Activated CD4-positive, alpha-beta memory T cell treated with anti-CD3 and anti-CD28 coated beads for 36 hours (primary cell): ENCODE results near the gene WNT3. TPM values are rescaled to one million over a fixed set of nuclear protein-coding genes. Genes with fewer than 3 reads are reported as not detected.

Experiments
- CTCF ChIA-PET: fragments of 350-600 bp; sonication (Branson Sonifier 250); formaldehyde crosslinking; loops from one replicate; lab custom pipeline; 2021; ENCODE audit warnings: antibody characterized with exemption, inconsistent platforms; lab: Charles Lee
- POLR2A ChIA-PET: fragments of 350-600 bp; sonication (Branson Sonifier 250); formaldehyde crosslinking; loops from one replicate; lab custom pipeline; 2021; ENCODE audit warnings: antibody characterized with exemption; lab: Charles Lee
- DNase-seq: peaks from one replicate; pipeline ENCODE4 v3.0.0-alpha.2; 2020
- H3K27ac Mint-ChIP-seq: one replicate; pipeline ENCODE4 v1.8.0; 2021; ENCODE audit warnings: mixed read lengths
- H3K27me3 Mint-ChIP-seq: one replicate; pipeline ENCODE4 v1.8.0; 2021; ENCODE audit warnings: mixed read lengths
- H3K36me3 Mint-ChIP-seq: one replicate; pipeline ENCODE4 v1.8.0; 2021; ENCODE audit warnings: mixed read lengths
- H3K4me1 Mint-ChIP-seq: one replicate; pipeline ENCODE4 v1.8.0; 2021; ENCODE audit warnings: low read depth, mixed read lengths
- H3K4me3 Mint-ChIP-seq: one replicate; pipeline ENCODE4 v1.8.0; 2021; ENCODE audit warnings: mild to moderate bottlenecking, mixed read lengths
- H3K9me3 Mint-ChIP-seq: one replicate; pipeline ENCODE4 v1.8.0; 2021; ENCODE audit warnings: mixed read lengths
- intact Hi-C: fragments of 100-400 bp; cut with micrococcal nuclease; formaldehyde crosslinking; loops from one replicate; pipeline ENCODE4 v1.15.1; 2023
- total RNA-seq, 2 experiments: library from RNA; stranded (reverse); gene quantifications; one replicate each; pipeline ENCODE4 v1.2.3, GENCODE V29; 2021

Gene WNT3
- total RNA-seq, 2 experiments from 2014 or later: 0.12 to 0.19 TPM

GRCh38 chr17:46819906-46820351 lies 1.4 kb upstream of the WNT3 start:
- intact Hi-C loops: loop anchor here (5.0 kb wide), 1 partner anchor 48 kb away; no protein-coding TSS in a partner anchor
- H3K4me3 Mint-ChIP-seq: no peak overlapping the region
- H3K4me1 Mint-ChIP-seq: peaks cover 15% of the 10 kb centered on the region
- H3K27ac Mint-ChIP-seq: no peak overlapping the region
- ChIA-PET POLR2A (no interaction called here), CTCF (interaction anchor here (2.7 kb wide), 1 partner anchor 13 kb away, joined by 9 read pairs; no protein-coding TSS in a partner anchor)
- H3K27me3 Mint-ChIP-seq: peaks cover 61% of the 10 kb centered on the region
- H3K36me3 Mint-ChIP-seq: no peaks in the 10 kb centered on the region
- no peaks in the 10 kb centered on the region for H3K9me3 Mint-ChIP-seq
- DNase-seq: no peak

- no peaks in the 10 kb centered on the region for H3K9me3 Mint-ChIP-seq
- peak; percentile 35 for DNase-seq
- ChIA-PET POLR2A (no interaction called here), CTCF (interaction anchor here (2.7 kb wide), 1 partner anchor 14 kb away, joined by 9 read pairs; no protein-coding TSS in a partner anchor)
- no peaks in the 10 kb centered on the region for H3K36me3 Mint-ChIP-seq
- peak overlapping the region; percentile 44 for H3K4me3 Mint-ChIP-seq
- no peak overlapping the region for H3K27ac Mint-ChIP-seq
- H3K27me3 Mint-ChIP-seq: peaks cover 65% of the 10 kb centered on the region
- intact Hi-C loops: loop anchor here (5.0 kb wide), 1 partner anchor 47 kb away; no protein-coding TSS in a partner anchor
- peaks cover 15% of the 10 kb centered on the region for H3K4me1 Mint-ChIP-seq
Measured at GRCh38 chr17:46818929-46819859, 702 bp upstream of the WNT3 start.

DNA sequence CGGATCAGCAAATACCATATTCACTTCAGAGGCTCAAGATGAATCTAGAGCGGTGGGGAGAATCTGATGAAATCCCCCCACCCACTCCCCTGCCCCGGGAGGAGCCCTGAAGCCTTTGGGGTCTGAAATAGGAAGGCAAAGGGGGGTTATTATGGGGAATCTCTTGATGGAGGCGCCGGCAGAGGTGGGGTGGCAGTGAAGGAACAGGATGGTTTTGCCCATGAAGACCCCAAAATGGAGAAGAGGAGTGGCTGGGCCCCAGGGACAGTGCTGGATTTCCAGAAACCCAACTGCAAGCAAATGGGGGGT lies 637 bp downstream of the WNT3 start:
- peaks cover 15% of the 10 kb centered on the region for H3K4me1 Mint-ChIP-seq
- H3K4me3 Mint-ChIP-seq: peak overlapping the region; percentile 37
- POLR2A ChIA-PET: no interaction called here
- H3K36me3 Mint-ChIP-seq: no peaks in the 10 kb centered on the region
- no peaks in the 10 kb centered on the region for H3K9me3 Mint-ChIP-seq
- CTCF ChIA-PET: no interaction called here
- DNase-seq: no peak
- intact Hi-C loops: loop anchor here (5.0 kb wide), 1 partner anchor 46 kb away; no protein-coding TSS in a partner anchor
- no peak overlapping the region for H3K27ac Mint-ChIP-seq
- peaks cover 78% of the 10 kb centered on the region for H3K27me3 Mint-ChIP-seq

DNA sequence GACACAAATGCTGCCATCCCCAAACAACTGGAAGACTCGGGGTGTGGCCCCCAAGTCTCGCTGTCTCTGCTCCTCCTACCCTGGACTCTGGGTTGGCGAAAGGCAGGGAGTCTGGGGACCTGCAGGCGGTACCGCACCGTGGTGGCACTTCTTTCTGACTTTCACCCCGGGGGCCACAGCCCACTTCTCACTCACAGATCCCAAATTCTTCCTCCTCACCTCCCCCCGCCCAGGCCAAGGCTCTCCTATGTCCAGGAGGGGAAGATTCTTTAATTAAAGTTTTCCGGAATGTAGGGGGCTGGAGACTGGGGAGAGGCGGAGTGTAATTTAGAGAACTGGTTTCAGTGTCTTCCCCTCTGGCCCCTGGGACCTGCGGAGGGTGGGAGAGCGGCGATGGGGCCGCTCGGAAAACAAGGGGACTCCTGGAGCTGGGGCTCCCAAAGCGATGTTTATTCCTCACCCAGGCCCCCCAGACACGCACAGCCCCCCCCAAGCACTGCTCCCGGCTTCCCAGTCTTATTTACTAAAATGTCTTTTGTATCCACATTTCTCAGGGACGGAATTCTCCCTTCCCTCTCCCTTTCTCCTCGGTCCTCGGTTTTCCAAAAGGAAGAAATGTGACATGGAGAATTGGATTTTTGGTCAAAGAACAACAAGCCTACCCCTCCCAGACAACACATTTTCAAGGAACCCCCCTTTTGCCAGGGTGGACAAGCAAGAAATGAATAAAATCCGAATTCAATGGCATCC lies 1.2 kb downstream of the WNT3 start:
- Mint-ChIP-seq H3K4me3 (peak overlapping the region; percentile 37), H3K36me3 (no peaks in the 10 kb centered on the region), H3K9me3 (no peaks in the 10 kb centered on the region), H3K27me3 (peaks cover 80% of the 10 kb centered on the region), H3K4me1 (peaks cover 15% of the 10 kb centered on the region), H3K27ac (no peak overlapping the region)
- CTCF ChIA-PET: no interaction called here
- POLR2A ChIA-PET: no interaction called here
- intact Hi-C loops: loop anchor here (5.0 kb wide), 1 partner anchor 45 kb away; no protein-coding TSS in a partner anchor
- no peak for DNase-seq

DNA sequence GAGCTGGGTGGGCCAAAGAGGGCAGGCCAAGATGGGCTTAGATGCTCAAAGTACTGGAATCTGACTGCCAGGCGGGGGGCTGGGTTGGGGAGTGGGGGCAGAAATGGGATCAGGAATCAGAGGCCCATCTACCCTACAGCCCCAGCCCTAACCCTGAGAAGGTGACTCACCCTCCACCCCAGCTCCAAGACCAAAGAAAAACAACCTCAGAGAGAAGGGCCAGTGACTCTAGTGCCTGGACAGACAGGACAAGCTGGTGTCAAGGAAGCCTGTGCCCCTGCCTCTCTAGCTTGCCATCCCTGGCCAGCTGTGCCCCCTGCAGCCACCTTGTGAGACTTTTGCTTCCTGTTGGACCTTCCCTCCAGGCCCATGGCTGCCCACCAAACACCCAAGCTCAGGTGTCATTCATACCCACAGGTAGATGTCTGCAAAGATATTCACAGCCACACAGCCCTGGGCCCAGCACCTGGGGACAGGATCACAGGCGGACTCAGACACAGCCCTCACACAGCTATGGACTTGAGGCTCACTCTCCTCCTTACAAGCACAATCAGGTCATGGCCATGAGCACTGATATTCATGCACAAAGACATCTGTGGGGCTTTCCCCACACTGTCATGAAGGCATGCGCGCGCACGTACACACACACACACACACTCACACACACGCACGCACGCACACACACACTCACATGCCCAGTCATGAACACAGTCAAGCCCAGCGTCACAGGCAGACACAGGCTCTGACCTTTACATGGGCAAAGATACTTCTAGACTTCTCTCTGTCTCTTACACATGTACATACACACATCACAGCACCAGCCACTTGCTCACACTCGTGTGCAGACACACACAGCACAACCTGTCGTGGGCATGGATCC lies 2.8 kb downstream of the WNT3 start:
- Mint-ChIP-seq H3K4me3 (no peak overlapping the region), H3K9me3 (no peaks in the 10 kb centered on the region), H3K27ac (no peak overlapping the region), H3K27me3 (peaks cover 72% of the 10 kb centered on the region), H3K4me1 (peaks cover 15% of the 10 kb centered on the region), H3K36me3 (no peaks in the 10 kb centered on the region)
- DNase-seq: no peak
- CTCF ChIA-PET: interaction anchor here (0.6 kb wide), 1 partner anchor 33 kb away, joined by 3 read pairs; no protein-coding TSS in a partner anchor
- intact Hi-C loops: loop anchor here (5.0 kb wide), 1 partner anchor 43 kb away; no protein-coding TSS in a partner anchor
- POLR2A ChIA-PET: no interaction called here

GRCh38 chr17:46814446-46814845 lies 4.0 kb downstream of the WNT3 start:
- Mint-ChIP-seq H3K4me3 (no peak overlapping the region), H3K9me3 (no peaks in the 10 kb centered on the region), H3K27me3 (peaks cover 61% of the 10 kb centered on the region), H3K4me1 (peaks cover 15% of the 10 kb centered on the region), H3K36me3 (no peaks in the 10 kb centered on the region), H3K27ac (no peak overlapping the region)
- DNase-seq: no peak
- intact Hi-C loops: no loop called here
- CTCF ChIA-PET: no interaction called here
- POLR2A ChIA-PET: no interaction called here

- H3K9me3 Mint-ChIP-seq: no peaks in the 10 kb centered on the region
- H3K4me3 Mint-ChIP-seq: no peak overlapping the region
- peaks cover 58% of the 10 kb centered on the region for H3K27me3 Mint-ChIP-seq
- ChIA-PET CTCF (interaction anchor here (1.2 kb wide), 1 partner anchor 28 kb away, joined by 3 read pairs; no protein-coding TSS in a partner anchor), POLR2A (no interaction called here)
- H3K36me3 Mint-ChIP-seq: no peaks in the 10 kb centered on the region
- intact Hi-C loops: no loop called here
- H3K4me1 Mint-ChIP-seq: peaks cover 14% of the 10 kb centered on the region
- no peak overlapping the region for H3K27ac Mint-ChIP-seq
- DNase-seq: no peak
Measured at GRCh38 chr17:46813920-46814319, 4.6 kb downstream of the WNT3 start.

GRCh38 chr17:46812624-46813318 lies 5.7 kb downstream of the WNT3 start:
- Mint-ChIP-seq H3K36me3 (no peaks in the 10 kb centered on the region), H3K27me3 (peaks cover 51% of the 10 kb centered on the region), H3K4me3 (no peak overlapping the region), H3K4me1 (peaks cover 8% of the 10 kb centered on the region), H3K27ac (no peak overlapping the region), H3K9me3 (no peaks in the 10 kb centered on the region)
- intact Hi-C loops: no loop called here
- POLR2A ChIA-PET: no interaction called here
- DNase-seq: no peak
- CTCF ChIA-PET: interaction anchor here (0.6 to 1.9 kb wide), 4 partner anchors 9 to 473 kb away, joined by 3 to 6 read pairs (median 4); no protein-coding TSS in a partner anchor

- intact Hi-C loops: no loop called here
- Mint-ChIP-seq H3K4me3 (no peak overlapping the region), H3K36me3 (no peaks in the 10 kb centered on the region), H3K27ac (no peak overlapping the region), H3K27me3 (peaks cover 44% of the 10 kb centered on the region), H3K9me3 (no peaks in the 10 kb centered on the region), H3K4me1 (peaks cover 1% of the 10 kb centered on the region)
- no peak for DNase-seq
- CTCF ChIA-PET: interaction anchor here (1.9 kb wide), 1 partner anchor 10 kb away, joined by 6 read pairs; no protein-coding TSS in a partner anchor
- POLR2A ChIA-PET: no interaction called here
Measured at GRCh38 chr17:46811978-46812583, 6.4 kb downstream of the WNT3 start.

DNA sequence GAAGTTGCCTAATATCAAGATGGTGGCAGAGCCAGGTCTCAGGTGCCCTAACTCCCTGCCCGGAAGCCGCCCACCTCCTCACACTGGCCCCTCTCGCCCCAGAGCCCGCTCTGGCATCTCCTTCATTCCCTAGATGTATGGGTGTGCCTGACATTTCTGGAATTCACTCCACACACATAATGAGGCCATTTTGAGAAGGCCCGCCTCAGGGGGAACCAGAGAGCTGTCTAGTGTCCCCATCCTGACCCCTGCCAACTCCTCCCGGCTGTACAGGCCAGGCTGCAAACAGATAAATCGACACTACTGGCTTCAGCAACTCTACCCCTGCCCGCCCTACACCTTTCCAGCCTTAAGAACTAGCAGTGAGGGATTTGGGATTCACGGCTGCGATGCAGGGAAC lies 7.7 kb downstream of the WNT3 start:
- no peaks in the 10 kb centered on the region for H3K9me3 Mint-ChIP-seq
- no peak overlapping the region for H3K27ac Mint-ChIP-seq
- POLR2A ChIA-PET: no interaction called here
- H3K4me3 Mint-ChIP-seq: no peak overlapping the region
- DNase-seq: no peak
- CTCF ChIA-PET: interaction anchor here (1.7 kb wide), 1 partner anchor 10 kb away, joined by 5 read pairs; no protein-coding TSS in a partner anchor
- H3K4me1 Mint-ChIP-seq: no peaks in the 10 kb centered on the region
- intact Hi-C loops: no loop called here
- H3K27me3 Mint-ChIP-seq: peaks cover 32% of the 10 kb centered on the region
- H3K36me3 Mint-ChIP-seq: no peaks in the 10 kb centered on the region
